Osteoblast (primary cell): ENCODE data around the gene COL3A1. TPM values are rescaled to one million over a fixed set of nuclear protein-coding genes. Genes with fewer than 3 reads are reported as not detected.

Experiments
- DNase-seq: peaks from one replicate; pipeline ENCODE4 v3.0.0; 2011; ENCODE audit warnings: low spot score, mixed read lengths; ENCODE audit not compliant: insufficient read length; ENCODE audit errors: missing footprints
- H2AFZ ChIP-seq: 2 replicates; pipeline ENCODE4 v1.6.0; 2011; ENCODE audit warnings: mild to moderate bottlenecking, low read length
- H3K27ac ChIP-seq: 2 replicates; pipeline ENCODE4 v1.5.1; 2011; ENCODE audit warnings: mild to moderate bottlenecking, low read depth, low read length, moderate library complexity
- H3K27me3 ChIP-seq: 2 replicates; pipeline ENCODE4 v1.6.0; 2012; ENCODE audit warnings: mild to moderate bottlenecking, control low read depth, inconsistent platforms, low read length, moderate library complexity; ENCODE audit not compliant: insufficient read depth
- H3K36me3 ChIP-seq: 2 replicates; pipeline ENCODE4 v1.5.1; 2011; ENCODE audit warnings: mild to moderate bottlenecking, low read length, control low read depth, moderate library complexity; ENCODE audit not compliant: insufficient read depth
- H3K4me1 ChIP-seq: 2 replicates; pipeline ENCODE4 v1.5.1; 2011; ENCODE audit warnings: mild to moderate bottlenecking, low read length, control low read depth, moderate library complexity; ENCODE audit not compliant: insufficient read depth
- H3K4me2 ChIP-seq: 2 replicates; pipeline ENCODE4 v1.6.0; 2011; ENCODE audit warnings: mild to moderate bottlenecking, low read length; ENCODE audit not compliant: insufficient read depth
- H3K4me3 ChIP-seq: fragments of 200-600 bp; sonication (generic); 3 replicates; pipeline ENCODE4 v1.5.1; 2012; ENCODE audit warnings: mild to moderate bottlenecking, low read length, inconsistent platforms; ENCODE audit not compliant: insufficient read depth
- H3K79me2 ChIP-seq: 2 replicates; pipeline ENCODE4 v1.6.0; 2012; ENCODE audit warnings: mild to moderate bottlenecking, low read length, control low read depth, inconsistent platforms; ENCODE audit not compliant: insufficient read depth
- H3K9me3 ChIP-seq: 2 replicates; pipeline ENCODE4 v1.5.1; 2011; ENCODE audit warnings: low read depth, low read length, control low read depth
- H4K20me1 ChIP-seq: 2 replicates; pipeline ENCODE4 v1.6.0; 2012; ENCODE audit warnings: mild to moderate bottlenecking, low read length, control low read depth; ENCODE audit not compliant: insufficient read depth
- CTCF ChIP-seq: IDR thresholded peaks from 2 replicates; pipeline ENCODE4 v1.5.1; 2011; ENCODE audit warnings: mild to moderate bottlenecking, low read depth, low read length, moderate library complexity; ENCODE audit errors: extremely low read depth
- small RNA-seq: library from RNA; depleted of rRNA; stranded (forward); fragments of <200 nt; gene quantifications from one replicate; pipeline ENCODE3, GENCODE V24; 2012
- total RNA-seq: library from RNA; depleted of rRNA; stranded (reverse); fragments of >200 nt; gene quantifications from 2 replicates; pipeline ENCODE4 v1.2.3, GENCODE V29; 2012

Gene COL3A1
- total RNA-seq, 1 donor, result 5,672 TPM

GRCh38 chr2:189057316-189057715 lies 83.1 kb downstream of the COL3A1 start:
- no peaks in the 10 kb centered on the region for H3K4me1 ChIP-seq
- DNase-seq, result peak; percentile 26
- no peaks in the 10 kb centered on the region for H3K27me3 ChIP-seq
- H4K20me1 ChIP-seq, result no peaks in the 10 kb centered on the region
- H3K9me3 ChIP-seq, result no peaks in the 10 kb centered on the region
- no peak overlapping the region for H3K4me3 ChIP-seq
- H3K79me2 ChIP-seq, result no peaks in the 10 kb centered on the region
- no peak overlapping the region for H2AFZ ChIP-seq
- no peak for TF ChIP-seq CTCF
- H3K4me2 ChIP-seq, result no peak overlapping the region
- peaks cover 93% of the 10 kb centered on the region for H3K36me3 ChIP-seq
- H3K27ac ChIP-seq, result no peak overlapping the region

GRCh38 chr2:189060096-189060642 lies 86.0 kb downstream of the COL3A1 start:
- H3K4me1 ChIP-seq, result no peaks in the 10 kb centered on the region
- no peak overlapping the region for H3K4me3 ChIP-seq
- H3K79me2 ChIP-seq, result no peaks in the 10 kb centered on the region
- H3K4me2 ChIP-seq, result no peak overlapping the region
- TF ChIP-seq CTCF, result no peak
- no peaks in the 10 kb centered on the region for H4K20me1 ChIP-seq
- H3K27me3 ChIP-seq, result no peaks in the 10 kb centered on the region
- H3K36me3 ChIP-seq, result peaks cover 89% of the 10 kb centered on the region
- H2AFZ ChIP-seq, result no peak overlapping the region
- H3K9me3 ChIP-seq, result no peaks in the 10 kb centered on the region
- peak overlapping the region; percentile 19 for H3K27ac ChIP-seq
- DNase-seq, result no peak

Small RNAs within 50 kb of the gene (small RNA-seq; reads per million reads assigned to genes)
- 16.5 reads per million, percentile 94 among the genes with 10 or more reads in this experiment for gene MIR1245A

Other genes with a start within 250 kb of the COL3A1 start
- 632 and 879 TPM in 2 replicates for gene COL5A2, start 205.4 kb downstream of the COL3A1 start, total RNA-seq